HG03025 (cell line): ENCODE measurements around the gene RAB11FIP3.

Experiments
- ATAC-seq: cut with Tn5 transposase; IDR thresholded peaks from one replicate; pipeline ENCODE4 v1.9.1; 2021; ENCODE audit warnings: mild to moderate bottlenecking, moderate library complexity; ENCODE audit not compliant: unreplicated experiment, low FRiP score

The RAB11FIP3 gene

GRCh38 chr16:560204-560700 is 134.8 kb downstream of the RAB11FIP3 start, which contains the start of gene PRR35:
TSS of gene PRR35 (plus strand) at chr16:560394. CDS start at chr16:563295, 2,901 bp downstream.
- no peak for ATAC-seq

- ATAC-seq = no peak
Measured at GRCh38 chr16:560701-561412, 135.4 kb downstream of the RAB11FIP3 start.

- ATAC-seq = no peak
Measured at GRCh38 chr16:561413-561794, 136.0 kb downstream of the RAB11FIP3 start.

GRCh38 chr16:561957-562938 is 136.8 kb downstream of the RAB11FIP3 start:
- ATAC-seq = no peak

GRCh38 chr16:563072-563644 is 137.7 kb downstream of the RAB11FIP3 start:
- no peak for ATAC-seq

- no peak for ATAC-seq
Measured at GRCh38 chr16:564690-565418, 139.4 kb downstream of the RAB11FIP3 start.

- ATAC-seq = no peak
Measured at GRCh38 chr16:565419-566330, 140.2 kb downstream of the RAB11FIP3 start.

- ATAC-seq = no peak
Measured at GRCh38 chr16:566475-567372, 141.3 kb downstream of the RAB11FIP3 start, which contains the start of gene NHLRC4. TSS of gene NHLRC4 (plus strand) at chr16:567005. CDS start at chr16:568048, 1,043 bp downstream.

GRCh38 chr16:567373-568256 is 142.2 kb downstream of the RAB11FIP3 start:
- no peak for ATAC-seq

GRCh38 chr16:568401-569258 is 143.2 kb downstream of the RAB11FIP3 start:
- no peak for ATAC-seq

- no peak for ATAC-seq
Measured at GRCh38 chr16:569445-570254, 144.2 kb downstream of the RAB11FIP3 start, which contains the start of gene PIGQ. TSS of gene PIGQ (plus strand) at chr16:569968. CDS start at chr16:574075, 4,107 bp downstream.
